ENCODE data around the gene KIAA1210. TPM values are rescaled to one million over a fixed set of nuclear protein-coding genes. Genes with fewer than 3 reads are reported as not detected.

The KIAA1210 gene
- total and polyA plus RNA-seq, 4 donors: not detected

DNA sequence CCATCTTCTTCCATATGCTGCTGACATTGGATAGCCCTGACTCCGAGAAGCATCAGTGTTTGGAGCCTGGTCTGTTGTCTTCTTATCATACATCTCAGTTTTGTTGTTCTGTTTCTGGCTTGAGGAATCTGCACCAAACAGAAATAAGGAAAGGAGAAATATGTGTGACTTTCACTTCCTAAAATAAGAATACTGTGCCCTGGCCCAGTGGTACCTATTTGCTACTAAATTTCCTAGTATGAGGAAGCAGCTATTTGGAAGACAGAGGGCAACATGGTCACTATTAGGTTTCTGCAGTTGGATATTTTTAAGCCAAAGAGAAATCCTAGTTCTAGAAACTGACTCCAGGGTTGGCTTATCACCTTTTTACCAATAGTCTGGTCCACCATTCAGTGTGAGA lies 38.0 kb downstream of the KIAA1210 start:
- H3K4me1 ChIP-seq (ENCODE audit: control insufficient read depth in 4 of 4, insufficient read depth in 4 of 4, low read length in 3 of 4): no peaks in the 10 kb centered on the region
- no peak for TF ChIP-seq HNF4A (conservative IDR thresholded peaks at IDR 0.05)
- no peak for TF ChIP-seq FOXA2 (IDR thresholded peaks at IDR 0.05)
- TF ChIP-seq, protein P1, sequence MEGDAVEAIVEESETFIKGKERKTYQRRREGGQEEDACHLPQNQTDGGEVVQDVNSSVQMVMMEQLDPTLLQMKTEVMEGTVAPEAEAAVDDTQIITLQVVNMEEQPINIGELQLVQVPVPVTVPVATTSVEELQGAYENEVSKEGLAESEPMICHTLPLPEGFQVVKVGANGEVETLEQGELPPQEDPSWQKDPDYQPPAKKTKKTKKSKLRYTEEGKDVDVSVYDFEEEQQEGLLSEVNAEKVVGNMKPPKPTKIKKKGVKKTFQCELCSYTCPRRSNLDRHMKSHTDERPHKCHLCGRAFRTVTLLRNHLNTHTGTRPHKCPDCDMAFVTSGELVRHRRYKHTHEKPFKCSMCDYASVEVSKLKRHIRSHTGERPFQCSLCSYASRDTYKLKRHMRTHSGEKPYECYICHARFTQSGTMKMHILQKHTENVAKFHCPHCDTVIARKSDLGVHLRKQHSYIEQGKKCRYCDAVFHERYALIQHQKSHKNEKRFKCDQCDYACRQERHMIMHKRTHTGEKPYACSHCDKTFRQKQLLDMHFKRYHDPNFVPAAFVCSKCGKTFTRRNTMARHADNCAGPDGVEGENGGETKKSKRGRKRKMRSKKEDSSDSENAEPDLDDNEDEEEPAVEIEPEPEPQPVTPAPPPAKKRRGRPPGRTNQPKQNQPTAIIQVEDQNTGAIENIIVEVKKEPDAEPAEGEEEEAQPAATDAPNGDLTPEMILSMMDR (IDR thresholded peaks at IDR 0.05; ENCODE audit: low read depth, low read length, missing input control): no peak
- TF ChIP-seq RAD21 (IDR thresholded peaks at IDR 0.05): no peak
- 81% methylated on average over 1 of the region's 1 CpG for WGBS

DNA sequence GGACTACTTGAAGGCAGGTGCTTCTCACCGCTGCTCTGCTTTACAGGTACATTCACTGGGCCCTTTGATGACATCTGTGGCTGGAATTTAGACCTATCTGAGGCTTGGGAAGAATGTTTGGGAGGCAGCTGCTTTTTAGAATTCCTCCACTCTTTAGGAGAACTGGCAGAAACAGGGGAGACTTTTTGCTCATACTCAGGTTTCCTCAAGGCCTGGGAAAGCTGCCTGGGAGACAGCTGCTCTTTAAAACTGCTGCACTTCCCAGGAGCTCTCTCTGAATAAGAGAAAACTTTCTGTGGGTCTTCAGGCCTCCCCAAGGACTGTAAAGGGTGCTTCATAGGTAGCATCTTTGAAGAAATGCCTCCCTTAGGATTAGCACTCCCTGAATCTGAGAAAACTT lies 40.5 kb downstream of the KIAA1210 start:
- H3K27me3 ChIP-seq (ENCODE audit: control insufficient read depth in 4 of 4, insufficient read depth in 4 of 4, low read length in 3 of 4): no peaks in the 10 kb centered on the region
- no peaks in the 10 kb centered on the region for H3K4me1 ChIP-seq (ENCODE audit: control insufficient read depth in 4 of 4, insufficient read depth in 4 of 4, low read length in 3 of 4)
- TF ChIP-seq FOXA1 (IDR thresholded peaks at IDR 0.05): no peak
- TF ChIP-seq NR2F2 (IDR thresholded peaks at IDR 0.05): no peak
- TF ChIP-seq, protein P2, sequence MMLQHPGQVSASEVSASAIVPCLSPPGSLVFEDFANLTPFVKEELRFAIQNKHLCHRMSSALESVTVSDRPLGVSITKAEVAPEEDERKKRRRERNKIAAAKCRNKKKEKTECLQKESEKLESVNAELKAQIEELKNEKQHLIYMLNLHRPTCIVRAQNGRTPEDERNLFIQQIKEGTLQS (IDR thresholded peaks at IDR 0.05): no peak
- no peak for TF ChIP-seq RAD21 (IDR thresholded peaks at IDR 0.05)
- no peak for TF ChIP-seq TAF1 (conservative IDR thresholded peaks at IDR 0.05)
- TF ChIP-seq, protein P3, sequence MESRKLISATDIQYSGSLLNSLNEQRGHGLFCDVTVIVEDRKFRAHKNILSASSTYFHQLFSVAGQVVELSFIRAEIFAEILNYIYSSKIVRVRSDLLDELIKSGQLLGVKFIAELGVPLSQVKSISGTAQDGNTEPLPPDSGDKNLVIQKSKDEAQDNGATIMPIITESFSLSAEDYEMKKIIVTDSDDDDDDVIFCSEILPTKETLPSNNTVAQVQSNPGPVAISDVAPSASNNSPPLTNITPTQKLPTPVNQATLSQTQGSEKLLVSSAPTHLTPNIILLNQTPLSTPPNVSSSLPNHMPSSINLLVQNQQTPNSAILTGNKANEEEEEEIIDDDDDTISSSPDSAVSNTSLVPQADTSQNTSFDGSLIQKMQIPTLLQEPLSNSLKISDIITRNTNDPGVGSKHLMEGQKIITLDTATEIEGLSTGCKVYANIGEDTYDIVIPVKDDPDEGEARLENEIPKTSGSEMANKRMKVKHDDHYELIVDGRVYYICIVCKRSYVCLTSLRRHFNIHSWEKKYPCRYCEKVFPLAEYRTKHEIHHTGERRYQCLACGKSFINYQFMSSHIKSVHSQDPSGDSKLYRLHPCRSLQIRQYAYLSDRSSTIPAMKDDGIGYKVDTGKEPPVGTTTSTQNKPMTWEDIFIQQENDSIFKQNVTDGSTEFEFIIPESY (IDR thresholded peaks at IDR 0.05): no peak
- TF ChIP-seq, protein P4, sequence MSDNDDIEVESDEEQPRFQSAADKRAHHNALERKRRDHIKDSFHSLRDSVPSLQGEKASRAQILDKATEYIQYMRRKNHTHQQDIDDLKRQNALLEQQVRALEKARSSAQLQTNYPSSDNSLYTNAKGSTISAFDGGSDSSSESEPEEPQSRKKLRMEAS (IDR thresholded peaks at IDR 0.05): no peak
- TF ChIP-seq YY1 (IDR thresholded peaks at IDR 0.05): no peak
- no peak for TF ChIP-seq EGR1 (IDR thresholded peaks at IDR 0.05; ENCODE audit: low read depth in 2 of 2)
- TF ChIP-seq JUND (IDR thresholded peaks at IDR 0.05): no peak
- no peak for TF ChIP-seq FOXA2 (IDR thresholded peaks at IDR 0.05)
- no peak for DNase-seq (ENCODE audit: low spot score)
- H3K9me3 ChIP-seq (ENCODE audit: control insufficient read depth in 4 of 4, low read length in 3 of 4): no peaks in the 10 kb centered on the region
- H3K4me3 ChIP-seq (ENCODE audit: low read depth in 1 of 3, low read length in 3 of 3): no peak overlapping the region
- H3K9ac ChIP-seq (ENCODE audit: low read depth in 1 of 2, low read length in 2 of 2): no peak overlapping the region
- no peak overlapping the region for H3K27ac ChIP-seq (ENCODE audit: low read depth in 1 of 2, low read length in 2 of 2)
- H3K36me3 ChIP-seq (ENCODE audit: control insufficient read depth in 4 of 4, insufficient read depth in 3 of 4, low read depth in 1 of 4, low read length in 3 of 4): no peaks in the 10 kb centered on the region
- WGBS: 92% methylated on average over 1 of the region's 1 CpG

More for the DNA sequence above, 38.0 kb downstream of the KIAA1210 start:
- Histone ChIP-seq H3K9me3 (ENCODE audit: control insufficient read depth in 4 of 4, low read length in 3 of 4) (no peaks in the 10 kb centered on the region), H3K27ac (ENCODE audit: low read depth in 1 of 2, low read length in 2 of 2) (no peak overlapping the region), H3K9ac (ENCODE audit: low read depth in 1 of 2, low read length in 2 of 2) (no peak overlapping the region), H3K4me3 (ENCODE audit: low read depth in 1 of 3, low read length in 3 of 3) (no peak overlapping the region), H3K27me3 (ENCODE audit: control insufficient read depth in 4 of 4, insufficient read depth in 4 of 4, low read length in 3 of 4) (no peaks in the 10 kb centered on the region), H3K36me3 (ENCODE audit: control insufficient read depth in 4 of 4, insufficient read depth in 3 of 4, low read depth in 1 of 4, low read length in 3 of 4) (no peaks in the 10 kb centered on the region)
- no peak for DNase-seq (ENCODE audit: low spot score)

DNA sequence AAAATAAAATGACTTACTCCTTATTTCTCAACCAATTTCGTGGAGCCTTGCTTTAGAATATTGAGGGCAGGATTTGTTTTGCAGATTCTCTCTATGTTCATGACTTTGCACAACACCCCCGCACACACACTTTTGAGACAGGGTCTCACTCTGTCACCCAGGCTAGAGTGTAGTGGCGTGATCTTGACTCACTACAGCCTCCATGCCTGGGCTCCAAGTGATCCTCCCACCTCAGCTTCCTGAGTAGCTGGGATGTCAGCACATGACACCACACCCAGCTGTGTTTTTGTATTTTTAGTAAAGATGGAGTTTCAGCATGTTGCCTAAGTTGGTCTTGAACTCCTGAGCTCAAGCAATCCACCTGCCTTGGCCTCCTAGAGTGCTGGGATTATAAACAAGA lies 42.8 kb downstream of the KIAA1210 start:
- Histone ChIP-seq H3K36me3 (ENCODE audit: control insufficient read depth in 4 of 4, insufficient read depth in 3 of 4, low read depth in 1 of 4, low read length in 3 of 4) (no peaks in the 10 kb centered on the region), H3K9ac (ENCODE audit: low read depth in 1 of 2, low read length in 2 of 2) (no peak overlapping the region), H3K4me1 (ENCODE audit: control insufficient read depth in 4 of 4, insufficient read depth in 4 of 4, low read length in 3 of 4) (no peaks in the 10 kb centered on the region), H3K27me3 (ENCODE audit: control insufficient read depth in 4 of 4, insufficient read depth in 4 of 4, low read length in 3 of 4) (no peaks in the 10 kb centered on the region), H3K9me3 (ENCODE audit: control insufficient read depth in 4 of 4, low read length in 3 of 4) (no peaks in the 10 kb centered on the region), H3K27ac (ENCODE audit: low read depth in 1 of 2, low read length in 2 of 2) (no peak overlapping the region), H3K4me3 (ENCODE audit: low read depth in 1 of 3, low read length in 3 of 3) (no peak overlapping the region)
- TF ChIP-seq, protein P4 (IDR thresholded peaks at IDR 0.05): no peak
- TF ChIP-seq TAF1 (conservative IDR thresholded peaks at IDR 0.05) (no peak), RXRA (IDR thresholded peaks at IDR 0.05) (no peak), FOXA2 (IDR thresholded peaks at IDR 0.05) (no peak), HNF4A (conservative IDR thresholded peaks at IDR 0.05) (no peak), GABPA (IDR thresholded peaks at IDR 0.05 in 1 of 2, conservative IDR thresholded peaks at IDR 0.05 in 1 of 2) (no peak), SP1 (IDR thresholded peaks at IDR 0.05) (no peak)
- no peak for DNase-seq (ENCODE audit: low spot score)
- 91% methylated on average over 3 of the region's 3 CpGs for WGBS
